Fibroblast of lung (primary cell): ENCODE data around the gene IGFBP6. TPM values are rescaled to one million over a fixed set of nuclear protein-coding genes. Genes with fewer than 3 reads are reported as not detected.

ENCODE experiments used
- DNase-seq, 2 donors: peaks; one replicate each; pipeline versions ENCODE4 v3.0.0 to v3.0.0-alpha.2; 2010; ENCODE audit warnings: low read depth in 2 of 2
- H2AFZ ChIP-seq: 2 replicates; pipeline ENCODE4 v1.5.1; 2012; ENCODE audit warnings: low read length, control low read depth, inconsistent platforms
- H3K27ac ChIP-seq: 2 replicates; pipeline ENCODE4 v1.5.1; 2011; ENCODE audit warnings: low read length, control low read depth; ENCODE audit not compliant: insufficient read depth
- H3K27me3 ChIP-seq: 2 replicates; pipeline ENCODE4 v1.5.1; 2011; ENCODE audit warnings: mild to moderate bottlenecking, low read length; ENCODE audit not compliant: control insufficient read depth, insufficient read depth
- H3K36me3 ChIP-seq: 2 replicates; pipeline ENCODE4 v1.5.1; 2011; ENCODE audit warnings: low read length; ENCODE audit not compliant: control insufficient read depth, insufficient read depth
- H3K4me1 ChIP-seq: 2 replicates; pipeline ENCODE4 v1.5.1; 2011; ENCODE audit warnings: low read length; ENCODE audit not compliant: control insufficient read depth, insufficient read depth; ENCODE audit errors: extremely low read depth
- H3K4me2 ChIP-seq: 2 replicates; pipeline ENCODE4 v1.5.1; 2011; ENCODE audit warnings: low read length, control low read depth; ENCODE audit not compliant: insufficient read depth; ENCODE audit errors: extremely low read depth
- H3K4me3 ChIP-seq, 4 experiments: fragments of 200-600 bp in 1 of 4; sonication (generic) in 1 of 4; replicated peaks in 1 of 4; 2 replicates each; pipeline ENCODE4 v1.5.1; 2011 to 2016; ENCODE audit warnings: low read length in 4 of 4, low read depth in 3 of 4, mild to moderate bottlenecking in 3 of 4, control low read depth in 2 of 4, inconsistent platforms in 1 of 4, mixed read lengths in 1 of 4; ENCODE audit not compliant: insufficient read depth in 1 of 4; ENCODE audit errors: control extremely low read depth in 1 of 4
- H3K79me2 ChIP-seq: 2 replicates; pipeline ENCODE4 v1.5.1; 2012; ENCODE audit warnings: mild to moderate bottlenecking, low read length, inconsistent platforms; ENCODE audit not compliant: control insufficient read depth, insufficient read depth
- H3K9ac ChIP-seq: 2 replicates; pipeline ENCODE4 v1.5.1; 2011; ENCODE audit warnings: mild to moderate bottlenecking, low read length, control low read depth; ENCODE audit not compliant: insufficient read depth
- H3K9me3 ChIP-seq: 2 replicates; pipeline ENCODE4 v1.5.1; 2012; ENCODE audit warnings: low read depth, low read length; ENCODE audit not compliant: control insufficient read depth, insufficient read depth
- H4K20me1 ChIP-seq: 2 replicates; pipeline ENCODE4 v1.5.1; 2011; ENCODE audit warnings: low read length; ENCODE audit not compliant: control insufficient read depth, insufficient read depth; ENCODE audit errors: extremely low read depth
- EZH2 ChIP-seq: IDR thresholded peaks from 2 replicates; pipeline ENCODE4 v1.5.1; 2012; ENCODE audit warnings: low read length, control low read depth, mild to moderate bottlenecking; ENCODE audit errors: missing control alignments
- polyA plus RNA-seq, 2 donors: library from polyadenylated mRNA; depleted of rRNA in 1 of 2; stranded (reverse) in 1 of 2; unstranded in 1 of 2; fragments of >200 nt; gene quantifications; 2 replicates each; pipeline ENCODE4 v1.2.1, GENCODE V29; 2011 to 2012; ENCODE audit warnings: missing spikeins in 1 of 2
- total RNA-seq: library from RNA; depleted of rRNA; stranded (reverse); fragments of >200 nt; gene quantifications from 2 replicates; pipeline ENCODE4 v1.2.1, GENCODE V29; 2014
- TF ChIP-seq, protein P1 (sequence below), 2 donors: IDR thresholded peaks in 1 of 2; conservative IDR thresholded peaks in 1 of 2; 1 replicate in 1 of 2; 2 replicates in 1 of 2; pipeline ENCODE4 v1.5.1; 2011 to 2012; ENCODE audit warnings: low read length in 2 of 2, control low read depth in 1 of 2, inconsistent platforms in 1 of 2, low read depth in 1 of 2, mild to moderate bottlenecking in 1 of 2

Gene IGFBP6
- total and polyA plus RNA-seq, 2 donors (not counting 1 experiment from before 2014, with no cell fraction given) = 229 to 592 TPM

DNA sequence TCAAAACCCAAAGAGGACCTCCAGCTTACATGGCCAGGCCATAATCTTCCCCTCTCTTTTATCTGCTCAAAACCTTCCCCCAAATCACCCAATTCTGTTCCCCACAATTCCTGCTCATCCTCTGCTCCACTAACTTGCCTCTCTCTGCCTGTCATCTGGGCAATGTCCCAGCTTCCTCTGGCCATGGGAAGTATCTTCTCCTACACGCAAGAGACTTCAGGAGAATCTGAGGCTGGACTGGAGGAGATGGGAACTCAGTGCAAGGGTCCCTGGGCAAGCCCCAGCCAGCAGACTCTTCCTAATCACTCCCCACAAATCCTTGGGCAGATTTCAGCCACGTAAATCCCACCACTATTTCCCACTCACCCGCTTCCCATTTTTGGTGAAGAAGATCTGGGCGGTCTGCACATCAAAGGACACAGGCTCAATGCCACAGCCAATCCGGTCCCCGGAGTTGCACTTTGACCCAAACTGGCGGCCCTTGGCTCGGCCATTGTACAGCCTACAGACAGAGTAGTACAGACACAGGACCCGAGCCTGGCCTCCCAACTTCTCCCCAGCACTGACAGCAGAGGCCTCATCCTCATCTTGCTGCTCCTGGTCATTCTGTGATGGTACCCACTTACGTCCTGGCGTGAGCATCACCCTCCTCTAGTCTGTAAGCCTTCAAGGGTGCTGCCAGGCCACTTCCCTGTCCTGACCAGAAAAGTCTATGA, 23.0 kb upstream of the IGFBP6 start:
- Histone ChIP-seq H4K20me1 (no peaks in the 10 kb centered on the region), H3K27me3 (no peaks in the 10 kb centered on the region), H3K36me3 (peaks cover 19% of the 10 kb centered on the region), H3K9ac (no peak overlapping the region), H3K79me2 (peaks cover 8% of the 10 kb centered on the region), H3K27ac (no peak overlapping the region), H2AFZ (no peak overlapping the region), H3K4me3 (no peak overlapping the region), H3K4me1 (peaks cover 19% of the 10 kb centered on the region), H3K9me3 (no peaks in the 10 kb centered on the region), H3K4me2 (no peak overlapping the region)
- TF ChIP-seq, protein P1, sequence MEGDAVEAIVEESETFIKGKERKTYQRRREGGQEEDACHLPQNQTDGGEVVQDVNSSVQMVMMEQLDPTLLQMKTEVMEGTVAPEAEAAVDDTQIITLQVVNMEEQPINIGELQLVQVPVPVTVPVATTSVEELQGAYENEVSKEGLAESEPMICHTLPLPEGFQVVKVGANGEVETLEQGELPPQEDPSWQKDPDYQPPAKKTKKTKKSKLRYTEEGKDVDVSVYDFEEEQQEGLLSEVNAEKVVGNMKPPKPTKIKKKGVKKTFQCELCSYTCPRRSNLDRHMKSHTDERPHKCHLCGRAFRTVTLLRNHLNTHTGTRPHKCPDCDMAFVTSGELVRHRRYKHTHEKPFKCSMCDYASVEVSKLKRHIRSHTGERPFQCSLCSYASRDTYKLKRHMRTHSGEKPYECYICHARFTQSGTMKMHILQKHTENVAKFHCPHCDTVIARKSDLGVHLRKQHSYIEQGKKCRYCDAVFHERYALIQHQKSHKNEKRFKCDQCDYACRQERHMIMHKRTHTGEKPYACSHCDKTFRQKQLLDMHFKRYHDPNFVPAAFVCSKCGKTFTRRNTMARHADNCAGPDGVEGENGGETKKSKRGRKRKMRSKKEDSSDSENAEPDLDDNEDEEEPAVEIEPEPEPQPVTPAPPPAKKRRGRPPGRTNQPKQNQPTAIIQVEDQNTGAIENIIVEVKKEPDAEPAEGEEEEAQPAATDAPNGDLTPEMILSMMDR (conservative IDR thresholded peaks at IDR 0.05 in 1 of 2, IDR thresholded peaks at IDR 0.05 in 1 of 2; ENCODE audit: low read depth in 1 of 2, low read length in 2 of 2) = no peak
- no peak for TF ChIP-seq EZH2
- DNase-seq = no peak

DNA sequence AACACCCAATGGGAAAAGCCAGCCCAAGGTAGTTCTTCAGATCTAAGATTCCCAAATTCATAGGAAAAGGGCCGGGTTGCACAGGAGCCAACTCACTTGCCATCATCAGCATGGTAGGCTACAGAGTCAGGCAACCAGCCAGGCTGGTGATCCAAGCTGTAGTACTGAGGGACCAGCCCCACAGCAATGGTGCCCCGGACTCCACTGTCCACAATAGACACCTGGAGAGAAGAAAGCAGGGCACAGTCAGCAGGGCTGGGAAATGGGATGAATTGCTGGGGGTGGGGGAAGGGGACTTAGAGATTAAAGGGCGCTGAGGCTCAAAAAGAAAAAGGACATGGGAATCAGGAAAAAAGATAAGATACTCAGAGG, 22.5 kb upstream of the IGFBP6 start:
- Histone ChIP-seq H3K9ac (no peak overlapping the region), H3K4me1 (peaks cover 19% of the 10 kb centered on the region), H3K27me3 (no peaks in the 10 kb centered on the region), H3K4me2 (no peak overlapping the region), H3K36me3 (peaks cover 19% of the 10 kb centered on the region), H3K27ac (no peak overlapping the region), H3K9me3 (no peaks in the 10 kb centered on the region), H2AFZ (no peak overlapping the region), H3K79me2 (peaks cover 8% of the 10 kb centered on the region), H4K20me1 (no peaks in the 10 kb centered on the region), H3K4me3 (no peak overlapping the region)
- no peak for DNase-seq
- TF ChIP-seq, protein P1 (conservative IDR thresholded peaks at IDR 0.05 in 1 of 2, IDR thresholded peaks at IDR 0.05 in 1 of 2; ENCODE audit: low read depth in 1 of 2, low read length in 2 of 2) = no peak
- no peak for TF ChIP-seq EZH2

DNA sequence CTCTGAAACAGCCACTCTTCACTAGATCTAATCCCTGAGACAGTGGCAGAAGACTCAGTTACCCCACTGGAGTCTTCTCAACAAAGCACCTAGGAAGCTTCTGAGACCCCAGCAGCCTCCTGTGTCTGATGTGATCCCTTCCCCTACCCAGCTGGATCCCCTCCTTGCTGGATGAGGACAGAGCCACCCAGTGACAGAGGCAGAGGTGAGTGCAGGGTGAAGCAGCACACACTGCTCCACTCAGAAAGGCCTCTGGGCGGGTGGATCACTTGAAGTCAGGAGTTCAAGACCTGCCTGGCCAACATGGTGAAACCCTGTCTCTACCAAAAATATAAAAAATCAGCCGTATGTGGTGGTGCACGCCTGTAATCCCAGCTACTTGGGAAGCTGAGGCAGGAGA, 21.0 kb upstream of the IGFBP6 start:
- H3K9me3 ChIP-seq = no peaks in the 10 kb centered on the region
- H3K4me1 ChIP-seq = peaks cover 19% of the 10 kb centered on the region
- DNase-seq = no peak
- H3K36me3 ChIP-seq = peaks cover 19% of the 10 kb centered on the region
- H4K20me1 ChIP-seq = no peaks in the 10 kb centered on the region
- no peak overlapping the region for H3K4me2 ChIP-seq
- no peak for TF ChIP-seq EZH2
- TF ChIP-seq, protein P1 (conservative IDR thresholded peaks at IDR 0.05 in 1 of 2, IDR thresholded peaks at IDR 0.05 in 1 of 2; ENCODE audit: low read depth in 1 of 2, low read length in 2 of 2) = no peak
- H3K9ac ChIP-seq = no peak overlapping the region
- peaks cover 8% of the 10 kb centered on the region for H3K79me2 ChIP-seq
- no peak overlapping the region for H3K27ac ChIP-seq
- H2AFZ ChIP-seq = no peak overlapping the region
- H3K27me3 ChIP-seq = no peaks in the 10 kb centered on the region
- no peak overlapping the region for H3K4me3 ChIP-seq
